NCI-H510A (cell line): ENCODE results near the gene UBL5.

Experiments used
- DNase-seq: peaks from one replicate; lab custom pipeline; 2025; lab: John Stamatoyannopoulos, UW

Gene UBL5

DNA sequence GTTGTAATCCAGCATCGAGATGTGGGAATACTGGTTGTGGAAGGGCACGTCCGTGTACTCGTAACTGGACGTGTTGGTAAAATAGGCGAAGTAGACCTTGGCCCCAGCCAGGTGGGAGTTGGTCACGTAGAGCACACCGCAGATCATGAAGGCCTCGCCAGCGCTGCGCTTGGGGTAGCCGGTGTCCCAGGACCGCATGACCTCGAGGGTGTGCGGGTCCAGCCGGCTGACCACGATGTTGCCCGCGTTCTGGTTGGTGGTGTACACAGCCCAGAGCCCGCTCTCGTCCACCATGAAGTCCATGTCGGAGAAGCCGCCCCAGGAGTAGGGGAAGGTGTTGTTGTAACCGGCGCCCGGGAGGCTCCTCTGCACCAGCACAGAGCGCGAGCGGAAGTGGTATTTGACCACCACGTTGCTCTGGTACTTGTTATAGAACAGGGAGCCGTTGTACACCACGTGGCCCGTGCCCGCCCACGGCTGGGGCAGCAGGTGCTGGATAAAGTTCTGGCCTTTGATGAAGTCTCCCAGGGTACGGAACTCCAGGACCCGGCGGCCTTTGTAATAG, 26.6 kb downstream of the UBL5 start:
- DNase-seq: no peak

DNA sequence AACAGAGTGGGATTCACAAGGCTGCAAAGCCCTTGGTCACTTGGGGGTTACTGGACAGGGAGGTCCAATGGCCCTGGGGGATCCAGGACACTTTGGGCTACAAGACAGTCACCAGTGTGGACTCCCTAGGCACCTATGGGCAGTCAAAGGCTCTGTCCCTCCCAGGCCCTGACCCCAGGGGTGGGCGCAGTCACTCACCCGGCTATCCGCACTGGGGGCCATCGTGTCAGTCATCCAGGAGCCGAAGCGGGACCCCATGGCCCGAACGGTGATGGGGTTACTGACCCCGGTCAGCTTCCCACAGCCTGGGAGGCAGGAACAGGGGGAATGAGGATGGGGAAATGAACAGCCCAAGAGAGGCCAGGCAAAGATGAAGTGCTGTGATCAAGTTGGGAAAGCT, 28.9 kb downstream of the UBL5 start:
- DNase-seq: no peak

DNA sequence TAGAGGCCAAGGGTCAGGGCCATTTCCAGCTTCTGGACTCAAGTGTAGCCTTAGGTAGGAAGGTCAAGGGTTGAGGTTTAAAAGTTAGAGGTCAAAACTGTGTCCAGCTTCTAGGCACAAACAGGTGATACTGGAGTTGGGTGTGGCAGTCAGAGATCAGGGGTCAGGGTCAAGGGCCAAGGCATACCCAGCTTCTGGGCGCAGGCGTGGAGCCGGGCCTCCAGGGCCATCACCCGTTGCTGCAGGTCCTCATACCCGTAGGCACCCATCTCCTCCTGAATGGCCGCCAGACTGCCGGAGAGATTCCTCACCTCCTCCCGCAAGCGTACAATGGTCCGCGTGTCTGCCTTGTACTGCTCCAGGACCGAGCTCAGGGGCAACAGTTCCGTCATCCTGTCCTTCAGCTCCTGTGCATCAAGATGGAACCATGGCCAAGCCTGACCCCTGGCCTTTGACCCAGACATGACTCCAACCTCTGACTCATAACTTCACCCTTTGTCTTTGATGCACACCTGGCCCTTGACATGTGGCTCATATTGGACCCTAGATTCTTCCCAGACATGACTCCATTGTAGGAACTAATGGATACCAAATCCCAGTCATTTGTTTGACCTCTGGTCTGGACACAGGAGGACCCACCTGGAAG, 29.5 kb downstream of the UBL5 start:
- no peak for DNase-seq

DNA sequence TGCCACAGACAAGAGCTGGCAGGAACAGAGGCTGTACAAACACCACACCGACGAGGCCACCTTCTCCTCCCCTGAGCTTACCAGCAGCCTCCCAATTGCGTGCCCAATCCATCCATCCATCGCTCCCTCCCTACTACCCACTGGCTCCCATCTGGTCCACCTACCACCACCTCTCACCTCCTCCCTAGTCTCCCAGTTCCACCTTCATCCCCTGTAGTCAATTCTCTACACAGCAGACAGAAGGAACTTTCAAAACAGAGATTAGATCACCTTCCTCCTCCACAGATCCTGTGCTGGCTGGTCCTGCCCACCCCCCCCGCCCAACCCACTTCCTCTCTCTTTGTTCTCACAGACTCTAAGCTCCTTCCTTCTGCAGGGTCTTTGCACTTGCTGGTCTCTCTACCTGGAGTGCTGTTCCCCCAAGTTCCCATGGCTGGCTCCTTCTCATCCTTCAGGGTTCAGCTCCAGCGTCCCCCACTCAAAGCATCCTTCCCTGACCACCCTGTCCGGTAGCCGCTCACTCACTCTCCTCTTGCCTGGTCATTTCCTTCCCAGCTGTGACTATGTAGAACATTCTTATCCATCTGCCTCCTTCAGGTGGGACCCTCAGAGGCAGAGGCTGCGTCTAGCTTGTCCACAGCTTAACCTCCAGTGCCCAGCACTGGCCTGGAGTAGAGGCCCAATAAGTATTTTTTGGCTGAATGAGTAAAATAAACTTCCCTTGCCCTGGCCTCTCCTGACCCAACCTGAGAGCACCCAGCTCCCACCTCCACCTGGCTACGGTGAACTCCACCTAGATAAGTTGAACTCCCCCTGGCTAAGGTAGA, 30.4 kb downstream of the UBL5 start:
- DNase-seq: no peak

DNA sequence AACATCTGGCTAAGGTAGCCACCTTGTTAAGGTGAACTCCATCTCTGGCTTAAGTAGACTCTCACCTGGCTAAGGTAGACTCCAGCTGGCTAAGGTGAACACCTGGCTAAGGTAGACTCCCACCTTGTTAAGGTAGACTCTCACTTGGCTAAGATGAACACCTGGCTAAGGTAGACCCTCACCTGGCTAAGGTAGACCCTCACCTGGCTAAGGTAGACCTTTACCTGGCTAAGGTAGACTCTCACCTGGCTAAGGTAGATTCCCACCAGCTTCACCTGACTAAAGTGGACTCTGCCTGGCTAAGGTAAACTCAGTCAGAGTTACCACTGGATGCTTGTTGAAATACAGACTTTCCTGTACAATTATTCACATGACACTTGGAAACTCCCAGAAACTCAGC, 31.0 kb downstream of the UBL5 start:
- DNase-seq: no peak

DNA sequence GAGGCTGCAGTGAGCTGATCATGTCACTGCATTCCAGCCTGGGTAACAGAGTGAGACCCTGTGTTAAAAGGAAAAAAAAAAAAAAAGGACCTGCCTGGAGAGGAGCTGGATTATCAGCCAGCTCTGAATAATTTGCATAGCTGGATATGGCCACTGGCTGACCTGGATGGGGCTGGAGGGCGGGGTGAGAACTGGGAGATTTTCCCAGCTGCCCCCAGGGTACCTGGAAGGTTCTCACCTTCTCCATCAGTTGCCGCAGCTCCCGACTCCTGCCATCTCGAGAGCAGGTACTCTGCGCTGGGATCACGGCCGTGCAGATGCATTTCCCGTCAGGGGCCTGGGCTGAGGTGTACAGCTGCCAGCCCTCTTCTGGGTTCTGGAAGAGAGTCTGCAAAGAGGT, 32.7 kb downstream of the UBL5 start:
- DNase-seq: no peak

DNA sequence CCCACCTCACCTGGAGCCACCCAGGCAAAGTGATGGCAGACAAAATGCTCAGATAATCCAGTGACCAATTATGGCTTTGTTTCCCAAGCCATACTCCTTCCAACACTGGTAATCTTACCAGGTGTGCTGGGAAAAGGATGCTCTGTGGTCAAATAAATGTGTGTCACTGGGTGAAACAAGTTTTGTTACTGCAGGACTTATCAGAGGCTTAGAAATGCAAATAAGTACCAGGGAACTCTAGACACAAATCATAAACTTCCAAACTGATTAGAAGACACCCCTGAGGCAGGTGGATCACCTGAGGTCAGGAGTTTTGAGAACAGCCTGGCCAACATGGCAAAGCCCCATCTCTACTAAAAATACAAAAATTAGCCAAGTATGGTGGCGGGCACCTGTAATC, 33.8 kb downstream of the UBL5 start:
- DNase-seq: no peak

DNA sequence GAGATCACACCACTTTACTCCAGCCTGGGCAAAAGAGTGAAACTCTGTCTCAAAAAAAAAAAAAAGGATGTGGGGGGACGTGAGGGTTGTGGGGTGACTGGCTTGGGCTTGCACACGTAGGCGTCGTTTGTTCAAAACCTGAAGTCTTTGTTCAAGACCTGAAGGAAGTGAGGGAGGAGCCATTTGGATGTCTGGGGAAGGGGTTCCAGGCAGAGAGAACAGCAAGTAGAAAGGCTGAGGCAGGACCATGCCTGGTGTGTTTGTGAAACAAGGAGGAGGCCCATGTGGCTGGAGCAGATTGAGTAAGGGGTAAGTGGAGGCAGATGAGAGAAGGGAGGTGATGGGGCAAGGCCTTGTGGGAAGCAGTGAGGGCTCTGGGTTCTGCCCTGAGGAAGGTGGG, 35.2 kb downstream of the UBL5 start:
- no peak for DNase-seq

DNA sequence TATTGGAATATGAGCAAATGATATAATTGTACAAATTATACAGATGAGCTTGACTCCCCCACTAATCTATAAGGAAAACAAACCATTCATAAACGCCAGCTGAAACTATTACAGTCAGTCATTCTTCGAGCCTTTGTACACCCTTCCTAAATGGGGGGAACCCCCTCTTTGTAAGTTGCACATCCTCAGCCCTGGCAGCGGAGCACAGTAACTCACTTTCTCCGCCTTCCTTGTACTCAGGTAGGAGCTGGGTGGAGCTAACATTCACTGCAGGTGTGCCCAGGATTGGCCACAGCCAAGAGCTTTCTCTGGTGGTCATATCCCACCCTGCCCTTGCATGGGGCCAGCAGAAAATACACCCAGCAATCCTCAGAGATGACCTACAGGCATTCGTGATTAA, 36.0 kb downstream of the UBL5 start:
- DNase-seq: no peak

DNA sequence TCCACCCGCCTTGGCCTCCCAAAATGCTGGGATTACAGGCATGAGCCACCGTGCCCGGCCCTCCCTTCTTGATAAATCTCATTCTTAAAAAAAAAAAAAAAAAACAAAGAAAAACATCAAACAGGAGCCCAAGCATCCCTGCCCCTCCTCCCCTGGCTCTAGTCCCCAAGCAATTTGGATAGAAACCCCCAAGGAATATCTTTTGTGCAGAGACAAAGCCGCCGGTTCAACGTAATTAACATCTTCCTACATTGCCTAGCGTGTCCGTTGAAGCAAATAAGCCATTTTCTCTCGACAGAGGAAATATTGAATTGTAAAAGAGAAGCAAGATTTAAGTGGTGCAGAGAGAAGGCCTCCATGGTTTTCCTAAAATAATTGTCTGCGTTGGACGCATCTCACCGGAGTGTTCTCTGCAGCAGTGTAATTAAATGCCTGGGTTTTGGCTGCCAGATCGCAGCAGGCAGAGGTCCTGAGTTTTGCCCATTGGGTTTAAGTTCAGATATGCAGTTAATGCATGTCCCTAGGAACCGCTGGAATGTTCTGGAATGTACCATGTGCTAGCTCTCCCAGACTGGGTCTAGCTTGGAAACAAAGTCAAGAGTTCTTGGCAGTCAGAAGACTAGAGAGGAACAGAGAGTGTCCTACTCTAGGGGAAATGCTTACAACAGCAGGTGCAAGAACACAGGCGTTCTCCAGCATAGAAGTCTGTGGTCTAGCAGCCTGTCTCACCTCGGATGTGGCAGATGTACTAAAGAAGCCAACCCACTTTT, 38.2 kb downstream of the UBL5 start:
- DNase-seq: no peak

DNA sequence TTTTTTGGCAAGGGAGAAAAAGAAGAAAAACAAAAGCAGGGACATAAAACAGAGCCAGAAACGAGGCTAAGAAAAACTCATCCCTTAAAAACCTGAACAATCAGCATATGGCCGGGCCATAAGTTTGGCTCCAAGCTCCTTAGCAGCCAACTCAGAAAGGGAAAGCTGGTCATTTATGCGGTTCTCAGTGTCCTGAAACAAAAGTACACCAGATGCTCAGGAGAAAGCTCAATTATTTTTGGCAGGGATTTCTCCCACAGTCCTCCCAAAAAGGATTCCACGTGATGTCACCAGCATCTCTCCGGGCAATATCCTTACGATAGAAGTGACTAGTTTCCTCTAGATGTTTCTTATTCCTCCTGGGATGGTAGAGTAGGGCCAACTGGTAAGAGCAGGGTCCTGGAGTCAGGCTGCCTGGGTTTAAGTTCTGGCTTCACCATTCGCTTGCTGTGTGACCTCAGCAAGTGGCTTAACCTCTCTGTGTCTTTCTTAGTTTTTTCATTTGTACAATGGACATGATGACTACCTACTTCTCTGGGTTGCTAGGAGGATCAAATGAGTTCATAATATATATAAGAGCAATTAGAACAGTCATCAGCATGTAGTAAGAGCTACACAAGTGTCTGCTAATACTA, 41.4 kb downstream of the UBL5 start:
- no peak for DNase-seq

DNA sequence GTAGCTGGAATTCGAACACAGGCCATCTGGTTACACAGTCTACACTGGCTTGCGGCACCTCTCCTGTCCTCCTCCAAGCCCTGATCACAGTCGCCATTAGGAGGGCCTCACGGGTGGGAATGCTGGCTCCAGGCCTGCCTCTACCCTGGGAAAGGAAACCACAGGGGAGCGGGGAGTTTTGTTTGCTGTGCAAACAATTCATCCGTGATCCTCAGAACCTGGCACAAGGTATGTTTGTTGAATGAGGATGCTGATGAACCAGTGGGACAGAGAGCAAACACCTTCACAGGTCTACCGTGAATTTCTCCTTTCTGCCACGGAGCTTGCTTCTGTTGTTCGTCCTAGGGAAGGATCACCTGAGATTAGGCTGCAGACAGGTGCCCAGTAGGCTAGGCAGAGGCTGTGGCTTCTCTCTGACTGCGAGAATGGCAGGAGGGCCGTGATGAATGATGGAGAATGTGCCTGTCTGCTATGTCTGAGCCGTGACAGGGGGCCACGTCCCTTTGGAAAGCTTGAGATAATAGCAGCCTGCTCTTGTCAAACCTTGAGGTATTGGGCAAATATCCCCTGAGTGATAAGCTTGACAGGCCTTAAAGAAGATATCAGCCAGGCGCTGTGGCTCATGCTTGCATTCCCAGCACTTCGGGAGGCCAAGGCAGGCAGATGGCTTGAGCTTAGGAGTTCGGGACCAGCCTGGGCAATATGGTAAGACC, 44.1 kb downstream of the UBL5 start:
- peak; percentile 34 for DNase-seq

DNA sequence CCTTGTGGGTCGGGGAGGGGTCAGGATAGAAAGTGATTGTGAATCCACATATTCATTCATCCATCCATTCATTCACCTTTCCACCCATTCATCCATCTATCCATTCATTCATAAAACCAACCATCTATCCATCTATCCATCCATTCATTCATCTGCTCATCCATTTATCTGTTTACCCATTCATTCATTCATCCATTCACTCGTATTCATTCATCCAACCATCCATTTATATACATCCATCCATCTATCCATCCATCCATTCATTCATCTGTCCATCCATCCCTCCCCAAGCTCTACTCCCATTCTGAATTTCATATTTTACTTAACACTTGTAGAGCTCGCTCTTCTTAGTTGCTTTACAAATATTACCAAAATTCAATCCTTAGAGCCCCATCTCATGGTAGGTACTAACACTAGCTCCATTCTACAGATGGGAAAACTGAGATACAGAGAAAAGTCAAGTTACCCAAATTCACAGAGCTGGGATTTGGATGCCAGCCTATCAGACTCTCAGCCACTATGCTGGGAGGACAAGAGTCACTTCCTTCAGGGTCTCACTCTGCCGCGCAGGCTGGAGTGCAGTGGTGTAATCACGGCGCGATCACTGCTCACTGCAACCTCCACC, 45.0 kb downstream of the UBL5 start:
- DNase-seq: no peak

DNA sequence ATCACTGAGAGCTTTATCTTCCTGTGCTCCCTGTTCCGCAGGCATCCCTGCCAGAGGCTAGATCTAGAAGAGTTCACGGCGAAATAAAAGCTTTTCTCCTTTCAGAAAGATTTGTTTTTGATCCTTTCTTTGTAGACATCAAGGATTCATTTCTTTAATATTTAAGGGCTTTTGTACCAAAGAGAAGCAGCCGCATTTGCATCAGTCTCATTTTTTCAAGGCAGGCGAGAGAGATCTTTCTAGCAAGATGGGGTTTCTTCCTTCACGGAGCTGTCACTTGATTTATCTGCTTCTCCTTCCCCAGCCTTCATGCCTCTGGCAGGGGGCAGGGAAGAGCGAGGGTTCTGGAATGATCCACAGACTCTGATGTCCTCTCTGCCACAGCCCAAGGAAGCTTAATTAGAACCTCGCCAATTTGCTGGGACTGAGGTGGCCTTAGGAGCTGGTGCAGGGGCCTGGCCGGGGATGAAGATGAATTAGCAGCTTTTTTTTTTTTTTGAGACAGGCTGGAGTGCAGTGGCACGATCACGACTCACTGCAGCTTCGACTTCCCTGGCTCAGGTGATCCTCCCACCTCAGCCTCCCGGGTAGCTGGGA, 47.4 kb downstream of the UBL5 start:
- DNase-seq: no peak

DNA sequence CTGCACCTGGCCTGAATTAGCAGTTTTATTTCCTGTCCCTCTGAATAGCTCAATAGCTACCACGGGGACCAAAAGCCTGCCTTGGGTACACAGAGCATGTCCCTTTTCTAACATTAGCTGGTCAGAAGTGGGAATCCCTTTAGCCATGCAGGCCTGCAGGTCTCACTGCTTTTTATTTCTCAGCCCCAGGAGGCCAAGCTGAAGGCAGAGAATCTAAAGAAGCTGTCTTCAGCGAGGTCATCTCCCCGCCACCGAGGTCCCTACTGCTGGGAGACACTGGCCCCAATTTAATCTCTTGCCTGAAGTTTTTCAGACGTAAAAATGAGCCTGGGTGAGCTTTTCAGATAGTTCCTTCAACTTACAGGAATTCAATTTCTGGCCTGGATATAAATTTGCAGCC, 48.1 kb downstream of the UBL5 start:
- DNase-seq: no peak

DNA sequence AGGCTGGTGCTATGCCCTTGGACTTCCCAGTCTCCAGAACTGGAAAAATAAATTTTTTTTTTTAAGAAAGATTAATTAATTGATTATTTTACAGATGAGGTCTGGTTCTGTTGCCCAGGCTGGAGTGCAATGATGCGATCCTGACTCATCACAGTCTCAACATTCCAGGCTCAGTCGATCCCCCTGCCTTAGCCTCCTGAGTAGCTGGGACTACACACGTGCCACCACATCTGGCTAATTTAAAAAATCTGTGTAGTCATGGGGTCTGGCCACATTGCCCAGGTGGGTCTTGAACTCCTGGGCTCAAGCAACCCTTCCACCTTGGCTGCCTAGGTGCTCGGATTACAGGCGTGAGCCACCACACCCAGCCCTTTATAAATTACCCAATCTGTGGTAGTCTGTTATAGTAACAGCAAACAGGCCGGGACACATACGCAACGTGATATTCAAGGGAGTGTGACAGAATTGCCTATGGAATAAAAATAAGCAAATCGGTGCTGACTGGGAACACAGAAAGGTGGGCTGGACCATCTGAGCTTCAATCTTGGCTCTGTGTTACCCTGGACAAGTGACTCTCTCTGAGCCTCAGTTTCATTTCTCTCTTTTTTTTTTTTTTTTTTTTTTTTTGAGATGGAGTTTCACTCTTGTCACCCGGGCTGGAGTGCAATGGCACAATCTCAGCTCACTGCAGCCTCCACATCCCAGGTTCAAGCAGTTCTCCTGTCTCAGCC, 50.2 kb downstream of the UBL5 start:
- DNase-seq: no peak

DNA sequence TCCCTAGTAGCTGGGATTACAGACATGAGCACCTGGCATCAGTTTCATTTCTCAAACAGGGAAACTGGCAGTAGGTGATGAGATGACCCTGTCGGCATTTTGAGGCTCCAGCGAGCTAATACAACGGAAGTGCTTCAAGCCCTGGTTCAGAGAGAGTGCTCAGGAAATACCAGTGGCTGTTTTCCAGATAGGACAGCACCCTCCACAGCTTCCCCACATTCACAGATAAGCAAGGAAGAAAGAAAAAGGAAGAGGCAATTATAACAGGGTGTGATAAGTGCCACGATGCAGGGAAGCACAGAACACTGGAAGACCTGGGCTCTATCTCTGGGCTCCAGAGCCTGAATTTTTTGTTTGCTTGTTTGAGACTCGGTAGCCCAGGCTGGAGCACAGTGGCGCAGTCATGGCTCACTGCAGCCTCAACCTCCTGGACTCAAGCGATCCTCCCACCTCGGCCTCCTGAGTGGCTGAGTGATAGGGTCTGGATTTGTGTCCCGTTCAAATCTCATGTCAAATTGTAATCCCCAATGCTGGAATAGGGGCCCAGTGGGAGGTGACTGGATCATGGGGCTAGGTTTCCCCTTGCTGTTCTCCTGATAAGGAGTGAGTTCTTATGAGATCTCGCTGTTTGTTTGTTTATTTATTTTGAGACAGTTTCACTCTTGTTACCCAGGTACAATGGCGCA, 50.9 kb downstream of the UBL5 start:
- DNase-seq: no peak
